ENCODE data around the gene PDE6A.

Gene PDE6A

GRCh38 chr5:149849966-149850910, 94.4 kb downstream of the PDE6A start:
- TF ChIP-seq CTCF (IDR thresholded peaks at IDR 0.05; ENCODE audit: low read depth, low read length, missing control alignments), result no peak
- DNase-seq (ENCODE audit: low read depth), result no peak
- H3K4me3 ChIP-seq (ENCODE audit: low read depth, low read length), result no peak overlapping the region

GRCh38 chr5:149849280-149849965, 95.2 kb downstream of the PDE6A start:
- TF ChIP-seq CTCF (IDR thresholded peaks at IDR 0.05; ENCODE audit: low read depth, low read length, missing control alignments), result no peak
- DNase-seq (ENCODE audit: low read depth), result no peak
- no peak overlapping the region for H3K4me3 ChIP-seq (ENCODE audit: low read depth, low read length)

- no peak overlapping the region for H3K4me3 ChIP-seq (ENCODE audit: low read depth, low read length)
- TF ChIP-seq CTCF (IDR thresholded peaks at IDR 0.05; ENCODE audit: low read depth, low read length, missing control alignments), result no peak
- DNase-seq (ENCODE audit: low read depth), result no peak
Measured at GRCh38 chr5:149847611-149848010, 97.0 kb downstream of the PDE6A start.

GRCh38 chr5:149846021-149846420, 98.6 kb downstream of the PDE6A start:
- no peak for TF ChIP-seq CTCF (IDR thresholded peaks at IDR 0.05; ENCODE audit: low read depth, low read length, missing control alignments)
- H3K4me3 ChIP-seq (ENCODE audit: low read depth, low read length), result no peak overlapping the region
- DNase-seq (ENCODE audit: low read depth), result no peak

- TF ChIP-seq CTCF (IDR thresholded peaks at IDR 0.05; ENCODE audit: low read depth, low read length, missing control alignments), result no peak
- DNase-seq (ENCODE audit: low read depth), result no peak
- H3K4me3 ChIP-seq (ENCODE audit: low read depth, low read length), result no peak overlapping the region
Measured at GRCh38 chr5:149845601-149846000, 99.0 kb downstream of the PDE6A start.

GRCh38 chr5:149841851-149842793, 102.5 kb downstream of the PDE6A start:
- no peak for TF ChIP-seq CTCF (IDR thresholded peaks at IDR 0.05; ENCODE audit: low read depth, low read length, missing control alignments)
- H3K4me3 ChIP-seq (ENCODE audit: low read depth, low read length), result no peak overlapping the region
- no peak for DNase-seq (ENCODE audit: low read depth)
